EH (cell line): Measurements from ENCODE around the gene TIMP3.
A peak's percentile ranks its signal among the peaks of the same experiment; 100 is the strongest.

Source experiments
- DNase-seq: peaks from one replicate; pipeline ENCODE4 v3.0.0-alpha.2; 2015; ENCODE audit warnings: low read depth

TIMP3 gene

DNA sequence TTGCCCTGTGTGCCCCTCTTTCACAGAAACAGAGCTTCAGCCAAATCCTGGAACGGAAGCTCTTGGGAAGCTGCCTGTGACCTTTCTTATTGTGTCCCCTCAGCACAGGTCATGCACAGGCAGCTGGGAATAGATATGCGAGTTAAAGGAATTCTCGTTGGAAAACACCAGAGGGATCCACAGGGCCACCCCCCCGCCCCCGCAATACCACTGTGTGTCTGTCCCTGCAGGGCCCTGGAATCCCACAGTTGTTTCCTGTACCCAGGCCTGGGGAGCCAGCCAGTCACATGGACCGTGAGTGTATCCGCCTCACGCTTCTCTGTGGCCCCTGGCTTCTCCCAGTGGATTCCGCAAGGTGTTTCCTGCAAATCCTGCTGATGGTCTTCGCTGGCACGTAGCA lies 29.0 kb downstream of the TIMP3 start:
- DNase-seq, result no peak

DNA sequence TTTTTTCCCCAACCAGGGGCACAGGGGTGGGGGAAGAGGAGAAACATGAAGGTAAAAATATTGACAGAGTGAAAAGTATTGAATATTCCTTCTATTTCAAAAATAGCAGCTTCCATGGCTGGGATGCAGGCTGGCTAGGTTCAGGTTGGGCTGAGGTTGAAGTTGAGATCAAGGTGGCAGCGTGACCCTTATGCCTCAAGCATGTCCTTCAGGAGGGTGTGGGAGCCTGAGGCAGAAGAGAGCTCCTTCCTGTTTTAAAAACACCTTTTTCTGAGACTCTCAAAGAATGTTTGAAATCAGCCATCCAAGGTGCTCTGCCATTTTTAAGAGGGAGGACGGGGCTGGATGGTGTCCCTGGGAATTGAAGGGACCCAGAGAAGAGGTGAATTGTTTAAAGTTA lies 29.5 kb downstream of the TIMP3 start:
- no peak for DNase-seq

DNA sequence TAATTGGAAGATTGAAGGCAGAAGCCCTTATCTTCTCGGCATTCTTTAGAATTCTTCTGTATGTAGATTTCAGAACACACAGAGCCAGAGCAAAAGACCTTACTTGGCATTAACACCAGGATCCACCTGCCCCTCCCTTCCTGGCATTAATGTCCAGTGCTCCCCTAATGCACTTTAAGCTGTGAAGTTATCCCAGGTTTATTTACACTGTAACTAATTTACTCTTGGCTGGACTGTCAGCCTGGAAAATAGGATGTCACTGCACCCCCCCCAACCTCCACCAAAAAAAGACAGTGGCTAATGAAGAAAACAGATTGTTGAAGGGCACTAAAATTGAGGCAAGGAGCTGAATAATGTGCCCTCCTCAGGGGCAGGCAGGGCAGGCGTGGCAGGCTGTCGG lies 30.1 kb downstream of the TIMP3 start:
- DNase-seq, result no peak

DNA sequence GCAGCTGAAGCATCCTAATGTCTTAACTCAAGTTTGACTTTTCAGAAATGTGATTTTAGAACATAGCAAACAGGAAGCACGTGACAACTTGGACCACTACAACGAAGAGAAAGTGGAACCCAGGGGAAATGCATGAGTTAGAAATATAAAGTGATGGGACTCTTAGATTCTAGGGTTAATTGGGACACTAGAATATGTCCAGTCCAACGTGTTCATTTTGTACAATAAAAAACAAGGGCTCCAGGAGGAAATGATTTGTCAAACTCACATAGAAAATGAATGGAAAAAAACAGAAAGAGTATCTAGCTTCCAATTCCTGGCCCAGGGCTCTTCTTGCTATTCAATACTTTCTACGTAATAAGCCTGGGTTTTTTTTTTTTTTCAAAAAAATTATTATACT lies 30.7 kb downstream of the TIMP3 start:
- DNase-seq, result no peak

DNA sequence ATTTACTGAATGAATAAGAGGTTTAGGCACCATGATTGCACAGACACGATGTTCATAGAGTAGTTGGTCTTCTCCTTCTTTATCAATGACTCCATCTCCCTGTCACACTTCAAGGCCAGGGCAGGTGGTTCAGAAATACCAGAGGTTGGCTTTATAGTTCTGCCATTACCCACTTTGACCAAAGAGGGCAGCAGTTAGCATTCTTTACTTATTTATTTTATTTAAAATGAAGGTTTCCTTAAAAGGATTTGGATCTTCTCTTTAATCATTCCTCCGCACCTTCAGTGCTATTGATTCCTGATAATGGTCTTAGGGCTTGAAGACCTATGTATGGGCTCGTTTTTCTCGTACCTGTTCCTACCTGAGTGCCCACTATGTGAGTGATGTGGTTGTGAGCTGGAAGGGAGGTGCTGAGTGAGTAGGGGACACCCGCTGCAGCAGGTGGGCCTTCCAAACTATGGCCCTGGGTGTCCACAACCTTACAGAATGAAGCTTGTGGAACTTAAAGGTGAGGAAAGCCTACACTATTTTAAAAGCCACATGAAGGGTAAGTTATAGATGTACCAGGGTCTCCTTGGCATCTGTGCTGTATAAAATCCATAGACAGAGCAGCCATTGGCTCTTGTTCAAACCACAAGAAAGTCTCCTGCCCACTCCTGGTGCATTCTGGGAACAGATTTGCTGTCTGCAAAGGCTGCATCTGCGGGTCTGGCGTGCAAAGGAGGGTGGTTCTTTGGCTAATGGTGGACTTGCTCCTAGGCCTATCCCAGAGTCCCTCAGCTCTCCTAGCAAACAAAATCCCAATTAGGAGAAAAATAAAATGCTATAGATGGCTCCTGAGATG lies 35.0 kb downstream of the TIMP3 start:
- peak; percentile 35 for DNase-seq

DNA sequence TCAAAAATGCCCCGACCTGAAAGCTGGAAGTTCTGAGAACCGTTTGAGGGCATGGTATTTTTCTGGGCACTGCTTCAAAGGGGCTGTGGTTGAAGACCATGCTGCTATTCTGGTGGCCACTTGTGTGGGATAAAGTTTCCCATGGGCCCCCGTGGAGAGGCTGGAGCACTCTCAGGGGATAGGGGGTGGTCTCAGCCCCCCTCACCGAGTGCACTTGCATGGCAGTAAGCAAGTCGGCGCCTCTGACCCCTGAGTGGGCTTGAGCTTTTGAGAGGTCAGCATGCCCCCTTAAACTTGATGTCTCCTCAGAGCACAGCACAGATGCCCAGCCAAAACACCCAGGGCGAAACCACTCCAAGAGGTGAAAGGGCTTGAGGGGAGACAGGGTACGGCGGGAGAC lies 35.6 kb downstream of the TIMP3 start:
- no peak for DNase-seq

DNA sequence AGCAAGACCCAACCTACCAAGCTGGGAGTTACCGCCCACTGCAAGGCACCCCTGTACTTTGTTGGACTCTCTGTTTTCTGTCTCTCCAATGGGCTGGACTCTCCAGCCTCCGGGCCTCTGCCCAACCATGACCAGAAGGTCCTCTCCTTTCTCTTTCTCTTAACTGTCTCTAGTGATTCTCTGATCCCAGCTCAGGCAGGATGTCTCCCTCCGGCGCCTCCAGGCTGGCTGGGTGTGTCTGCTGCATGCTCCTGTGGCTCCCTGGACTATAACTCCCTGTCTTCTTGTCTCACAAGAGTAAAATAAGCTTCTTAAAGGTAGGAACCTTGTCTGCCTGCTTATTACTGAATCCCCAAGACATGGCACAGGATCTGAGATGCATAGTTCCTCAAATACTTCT lies 36.3 kb downstream of the TIMP3 start:
- DNase-seq, result no peak

DNA sequence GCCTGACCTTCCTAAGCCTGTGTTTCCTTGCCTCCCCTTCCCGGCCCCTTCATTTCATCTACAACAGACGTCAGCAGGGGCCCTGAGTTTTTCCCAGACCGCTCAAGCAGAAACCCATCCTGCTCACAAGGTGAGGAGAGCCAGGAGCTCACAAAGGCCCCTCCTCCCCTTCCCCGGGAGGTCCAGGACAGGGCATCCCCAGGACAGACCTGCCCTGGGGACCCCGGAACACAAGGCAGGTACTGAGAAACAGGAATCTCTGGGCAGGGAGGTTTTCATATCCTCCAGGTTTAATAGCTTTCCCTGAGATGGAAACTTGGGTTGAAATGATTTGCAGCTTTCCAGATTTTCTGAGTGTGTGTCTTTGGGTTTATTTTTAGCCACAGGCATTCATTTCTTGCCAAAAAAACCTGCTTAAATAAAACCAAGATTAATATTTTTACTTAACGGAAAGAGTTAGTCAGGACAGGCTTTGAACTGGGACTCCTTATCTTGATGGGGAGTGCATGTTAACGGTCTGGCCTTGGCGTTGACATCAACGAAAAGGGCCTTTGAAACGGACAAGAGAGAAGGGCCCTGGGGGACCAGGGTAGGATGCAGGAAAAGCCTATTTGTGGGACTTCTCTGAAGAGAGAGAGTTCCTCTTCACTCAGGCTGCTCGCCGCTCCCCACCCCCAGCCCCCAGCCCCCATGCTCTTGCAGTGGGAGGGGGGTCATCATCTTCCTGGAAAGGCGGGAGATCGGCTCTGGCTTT lies 38.5 kb downstream of the TIMP3 start:
- peak; percentile 63 for DNase-seq

DNA sequence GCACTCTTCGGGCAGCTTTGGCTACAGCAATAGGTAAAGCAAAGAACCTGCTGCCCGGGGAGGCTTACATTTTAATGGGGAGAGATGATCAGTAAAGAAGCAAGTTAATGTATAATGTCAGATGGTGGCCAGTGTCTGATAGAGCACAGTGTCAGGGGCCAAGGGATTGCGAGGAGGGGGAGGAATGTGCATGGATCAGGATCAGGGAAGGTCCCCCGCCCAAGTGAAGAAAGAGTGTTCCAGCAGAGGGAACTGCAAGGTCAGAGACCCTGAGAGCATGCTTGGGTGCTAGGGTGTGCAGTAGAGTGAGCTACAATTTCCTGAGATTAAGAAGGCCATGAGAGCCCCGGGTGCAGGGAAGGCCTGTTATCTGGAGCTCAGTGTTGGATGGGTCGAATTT lies 39.7 kb downstream of the TIMP3 start:
- DNase-seq, result no peak

DNA sequence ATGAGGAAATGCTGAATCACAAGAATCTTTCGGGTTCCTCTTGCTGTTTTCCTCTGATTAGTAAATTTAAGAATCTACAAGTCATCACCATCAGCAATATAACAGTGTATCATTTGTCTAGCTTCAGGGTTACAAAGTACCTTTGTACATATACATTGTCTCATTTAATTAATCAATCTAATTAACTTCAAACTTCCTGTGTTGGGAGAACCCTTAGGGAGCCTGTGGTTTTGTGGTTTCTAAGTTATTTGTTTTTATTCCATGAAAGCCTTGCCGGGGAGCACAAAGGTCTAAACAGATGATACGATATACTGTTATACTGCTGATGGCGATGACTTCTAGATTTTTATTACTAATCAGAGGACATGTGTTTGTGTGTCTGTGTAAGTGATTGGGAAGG lies 41.0 kb downstream of the TIMP3 start:
- DNase-seq, result peak; percentile 57

DNA sequence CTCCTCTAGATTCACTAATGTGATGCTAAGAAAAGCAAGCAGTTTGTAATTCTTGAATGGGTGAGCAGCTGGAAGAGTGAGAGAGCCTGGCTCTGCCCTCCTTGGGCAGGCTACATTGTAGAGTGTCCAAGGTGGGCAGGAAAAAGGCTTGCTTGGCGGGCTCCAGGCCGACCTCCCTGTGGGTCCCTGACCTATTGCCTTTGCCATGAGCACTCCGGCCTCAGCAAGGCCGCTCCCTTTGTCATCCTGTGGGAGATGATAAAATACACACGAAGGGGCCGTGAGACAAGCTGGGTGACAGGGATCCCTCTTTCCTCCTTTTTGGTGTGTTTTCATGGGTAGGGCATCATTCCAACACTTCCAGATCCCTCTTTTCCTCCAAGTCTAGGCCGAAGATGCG lies 41.8 kb downstream of the TIMP3 start:
- no peak for DNase-seq

DNA sequence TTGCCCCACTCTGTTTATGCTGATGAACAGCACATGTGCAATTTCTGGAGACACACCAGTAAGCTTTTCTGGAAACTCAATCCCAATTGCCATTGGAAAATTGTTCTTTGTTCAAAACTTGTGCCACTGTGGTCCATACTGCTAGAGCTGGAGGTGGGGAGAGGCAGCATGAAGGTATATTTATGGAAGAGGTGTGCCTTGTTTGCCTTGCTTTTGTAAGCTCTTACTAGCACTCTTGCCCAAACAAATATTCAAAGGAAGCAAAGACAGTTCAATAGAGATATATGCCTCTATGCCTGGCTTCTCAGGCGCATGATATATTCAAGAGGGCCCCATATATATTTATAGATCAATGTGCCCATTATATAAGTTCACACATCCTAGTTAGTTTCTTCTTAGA lies 42.7 kb downstream of the TIMP3 start:
- DNase-seq, result no peak

DNA sequence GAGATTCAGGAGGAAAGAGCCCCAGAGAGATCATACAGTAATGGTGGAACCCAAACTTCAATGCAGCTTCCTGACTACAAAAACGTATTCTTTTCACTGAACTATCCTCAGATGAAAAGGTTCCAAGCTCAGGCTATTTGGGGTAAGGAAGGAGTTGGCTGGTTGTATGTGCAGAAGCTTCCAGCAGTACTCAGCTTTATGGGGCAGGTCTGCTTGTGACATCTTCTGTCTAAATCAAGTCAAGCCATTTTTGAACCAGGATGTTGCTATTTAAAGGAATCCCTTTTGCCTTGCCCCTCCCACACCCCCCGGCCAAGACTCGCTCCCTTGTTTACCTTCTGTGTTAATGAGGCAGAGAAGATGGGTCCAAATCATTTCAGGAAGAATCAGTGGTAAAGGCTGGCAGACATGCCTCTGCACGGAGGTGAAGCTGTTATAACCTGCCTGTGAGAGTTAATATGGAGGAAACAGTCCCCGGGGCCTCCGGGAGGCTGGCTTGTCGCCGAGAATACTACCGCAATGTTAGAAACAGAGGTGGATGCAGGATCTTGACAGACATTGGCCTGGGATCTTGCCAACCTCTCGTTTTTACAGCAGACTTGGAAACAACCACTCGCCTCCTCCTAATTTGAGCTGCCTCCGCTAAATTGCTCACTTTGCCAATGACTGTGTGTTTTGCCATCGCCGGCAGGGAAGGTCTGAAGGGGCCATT lies 45.4 kb downstream of the TIMP3 start:
- no peak for DNase-seq

DNA sequence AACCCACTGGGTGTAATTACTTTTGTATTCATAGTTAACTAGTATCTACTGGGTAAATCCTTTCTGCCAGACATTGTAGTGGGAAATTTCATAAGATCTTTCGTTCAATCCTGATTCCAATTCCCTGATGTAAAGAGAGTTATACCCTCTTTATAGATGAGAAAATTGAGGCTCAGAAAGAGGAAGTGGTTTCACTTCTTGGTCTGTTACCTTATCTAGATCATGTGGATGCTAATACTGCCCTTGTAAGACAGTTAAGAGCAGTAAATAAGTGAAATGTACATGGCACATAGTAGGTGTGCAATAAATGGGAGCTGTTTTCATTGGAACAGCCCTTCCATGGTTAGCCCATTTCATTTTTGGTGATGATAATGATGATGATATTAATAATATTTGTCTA lies 46.7 kb downstream of the TIMP3 start:
- no peak for DNase-seq

DNA sequence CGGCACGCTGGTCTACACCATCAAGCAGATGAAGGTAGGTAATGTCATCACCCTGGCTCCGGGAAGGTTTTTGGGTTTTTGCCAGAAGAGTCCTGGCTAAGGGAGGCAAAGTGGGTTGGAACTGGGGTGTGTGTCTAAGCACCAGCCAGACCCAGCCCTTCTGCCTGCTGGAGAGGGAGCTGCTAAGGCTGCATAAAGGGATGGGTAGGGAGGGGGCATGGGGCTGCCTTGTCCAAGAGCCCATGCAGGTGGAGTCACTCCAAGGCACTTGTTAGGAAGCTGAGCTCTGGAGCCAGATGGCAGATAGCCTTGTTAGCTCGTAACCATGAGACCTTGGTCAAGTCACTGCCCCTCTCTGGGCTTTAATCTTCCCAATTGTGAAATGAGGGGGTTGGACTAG lies 48.0 kb downstream of the TIMP3 start:
- no peak for DNase-seq

DNA sequence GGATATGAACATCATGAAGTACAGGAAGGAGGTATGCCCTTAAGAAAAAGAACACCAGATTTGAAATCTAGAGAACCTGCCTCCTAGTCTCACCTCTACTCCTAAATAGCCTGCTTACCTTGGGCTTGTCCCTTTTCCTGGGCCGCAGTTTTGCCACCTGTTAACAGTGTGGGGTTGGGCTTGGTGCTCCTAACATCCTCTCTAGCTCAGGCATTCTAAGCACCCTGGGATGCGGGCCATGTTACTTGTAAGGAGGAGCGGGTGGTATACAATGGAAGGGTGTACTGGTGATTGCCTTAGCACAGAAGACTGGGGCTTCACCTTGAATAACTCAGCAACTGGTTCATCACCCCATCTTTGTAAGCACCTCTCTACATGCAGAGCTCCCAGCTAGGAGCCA lies 48.7 kb downstream of the TIMP3 start:
- no peak for DNase-seq

DNA sequence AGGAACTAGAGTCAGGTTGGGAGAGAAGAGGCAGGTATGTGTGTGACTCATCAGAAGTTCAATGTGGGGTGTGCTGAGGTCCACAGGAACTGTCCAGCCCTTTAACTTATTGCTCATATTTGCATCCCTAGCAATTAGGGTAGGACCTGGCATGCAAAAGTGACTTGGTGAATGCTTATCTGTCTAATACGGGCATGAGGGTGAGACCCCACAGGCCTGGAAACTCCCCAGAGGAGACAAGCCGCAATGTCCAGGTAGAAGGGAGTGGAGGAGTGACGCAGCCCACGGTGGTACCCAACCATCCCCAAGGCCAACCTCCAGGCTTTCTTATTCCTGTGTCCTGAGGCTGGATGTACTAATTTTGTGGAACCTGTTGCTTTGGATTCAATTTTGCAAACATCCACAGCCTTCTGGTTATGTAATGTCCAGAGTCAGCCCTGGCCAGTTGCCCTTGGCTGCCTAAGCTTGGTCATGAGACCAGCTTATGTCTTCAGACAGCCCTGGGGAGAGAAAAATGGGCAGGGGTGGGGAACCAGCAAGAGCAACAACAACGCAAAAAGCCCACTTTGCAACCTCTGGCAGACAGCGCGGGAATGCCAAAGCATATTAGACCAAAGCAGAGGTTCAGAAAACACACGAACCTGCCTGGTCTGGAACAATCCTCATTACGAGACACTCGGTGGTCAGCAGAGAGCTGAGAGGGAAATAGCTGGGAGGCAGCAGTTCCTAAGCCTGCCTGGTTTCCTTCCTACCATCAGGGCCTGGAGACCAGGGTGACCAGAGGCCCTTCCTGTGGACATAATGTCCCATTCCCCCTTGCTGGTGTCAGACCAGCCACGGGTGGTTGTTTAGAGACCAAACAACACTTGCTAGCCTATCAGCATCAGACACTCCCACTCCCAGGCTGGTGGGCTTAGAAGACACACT lies 49.3 kb downstream of the TIMP3 start:
- no peak for DNase-seq

DNA sequence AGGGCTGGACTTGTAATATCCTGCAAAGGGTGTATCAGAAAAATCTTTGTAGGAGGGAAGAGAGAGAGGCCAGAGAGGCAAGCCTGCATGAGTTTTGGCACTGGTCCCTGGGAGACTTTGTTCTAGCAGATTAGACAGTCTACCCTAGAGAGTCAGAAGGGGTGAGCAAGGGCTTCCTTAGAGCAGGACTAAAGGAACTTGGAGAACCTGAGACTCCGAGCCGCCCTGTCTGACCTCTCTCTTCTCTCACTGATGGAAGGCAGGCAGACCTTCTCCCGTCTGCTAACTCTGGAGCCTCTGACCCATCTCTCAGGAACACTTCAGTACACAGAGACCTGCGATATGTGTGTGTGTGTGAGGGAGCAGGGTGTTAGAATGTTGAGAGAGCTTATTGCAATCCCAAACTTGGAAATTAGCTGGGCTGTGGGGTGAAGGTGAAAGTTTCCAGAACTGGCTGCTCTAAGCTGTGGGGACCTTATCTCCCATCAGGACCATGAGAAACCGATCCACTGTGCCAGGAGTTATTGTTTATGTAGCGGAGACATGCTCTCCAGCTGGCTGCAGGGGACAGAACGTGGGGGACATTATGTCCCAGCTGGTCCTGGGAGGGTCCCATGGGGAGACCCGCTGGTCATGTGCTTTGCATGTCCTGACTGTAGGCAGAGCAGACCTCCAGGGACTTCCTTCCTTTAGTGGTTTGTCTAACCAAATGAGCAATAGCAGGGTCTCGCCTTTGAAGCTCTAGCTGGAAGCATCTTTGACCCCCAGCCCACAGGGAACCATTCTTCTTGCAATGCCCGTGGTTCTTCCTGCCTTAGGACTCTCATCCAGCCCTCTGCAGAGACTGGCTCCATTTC lies 51.1 kb downstream of the TIMP3 start:
- DNase-seq, result peak; percentile 17

DNA sequence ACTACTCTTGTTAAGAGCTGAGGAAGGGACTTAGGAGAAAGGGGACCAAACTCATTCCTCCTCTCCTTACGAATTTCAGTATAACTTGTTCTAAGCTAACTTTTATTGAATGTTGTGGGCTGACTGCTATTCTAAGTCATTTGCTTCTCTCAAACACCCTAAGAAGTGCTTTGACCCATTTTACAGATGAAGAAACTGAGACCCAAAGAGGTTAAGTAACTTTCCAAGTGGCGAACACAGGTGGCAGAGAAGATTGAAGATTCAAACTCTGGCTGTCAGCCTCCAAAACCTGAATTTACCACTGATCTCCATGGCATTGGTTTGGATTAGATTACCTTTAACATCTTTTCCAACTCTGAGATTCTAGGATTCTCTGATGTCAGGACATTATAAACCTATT lies 52.2 kb downstream of the TIMP3 start:
- no peak for DNase-seq

DNA sequence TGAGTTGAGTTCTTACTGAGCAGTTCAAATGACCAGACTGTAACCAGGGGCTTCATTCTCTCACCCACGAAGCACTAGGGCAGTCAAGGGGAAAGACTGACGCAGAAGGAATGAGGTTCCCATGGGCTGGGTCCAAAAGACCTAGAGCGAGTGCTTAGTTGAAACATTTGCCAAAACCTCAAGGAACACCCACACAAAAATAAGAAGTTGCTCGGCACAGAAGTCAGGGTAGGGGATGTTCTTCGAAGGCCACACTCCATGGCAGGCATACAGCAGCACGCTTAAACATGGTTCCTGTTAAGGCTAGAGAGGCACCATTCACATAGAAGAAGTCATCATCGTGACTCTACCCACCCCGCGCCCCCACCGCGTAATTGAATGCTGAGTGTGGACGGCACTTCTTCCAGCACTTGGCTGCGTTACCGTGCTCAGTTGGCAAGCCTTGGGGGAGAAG lies 52.9 kb downstream of the TIMP3 start:
- no peak for DNase-seq
